Neuron (in vitro differentiated cells): ENCODE data around the gene NANP.

Experiments
- H2AFZ ChIP-seq: one replicate; pipeline ENCODE4 v1.6.1; 2013; ENCODE audit warnings: low read depth, mild to moderate bottlenecking, inconsistent platforms, low read length, moderate library complexity
- H3K27me3 ChIP-seq: one replicate; pipeline ENCODE4 v1.6.1; 2013; ENCODE audit warnings: low read length; ENCODE audit not compliant: insufficient read depth
- H3K36me3 ChIP-seq: one replicate; pipeline ENCODE4 v1.6.1; 2013; ENCODE audit warnings: low read length; ENCODE audit not compliant: insufficient read depth
- H3K4me1 ChIP-seq: one replicate; pipeline ENCODE4 v1.6.1; 2013; ENCODE audit warnings: low read length; ENCODE audit not compliant: insufficient read depth
- H3K4me3 ChIP-seq: 2 replicates; pipeline ENCODE4 v1.5.1; 2013; ENCODE audit warnings: mild to moderate bottlenecking, low read length, moderate library complexity
- H3K9me3 ChIP-seq: one replicate; pipeline ENCODE4 v1.6.1; 2013; ENCODE audit warnings: low read length

Gene NANP

DNA sequence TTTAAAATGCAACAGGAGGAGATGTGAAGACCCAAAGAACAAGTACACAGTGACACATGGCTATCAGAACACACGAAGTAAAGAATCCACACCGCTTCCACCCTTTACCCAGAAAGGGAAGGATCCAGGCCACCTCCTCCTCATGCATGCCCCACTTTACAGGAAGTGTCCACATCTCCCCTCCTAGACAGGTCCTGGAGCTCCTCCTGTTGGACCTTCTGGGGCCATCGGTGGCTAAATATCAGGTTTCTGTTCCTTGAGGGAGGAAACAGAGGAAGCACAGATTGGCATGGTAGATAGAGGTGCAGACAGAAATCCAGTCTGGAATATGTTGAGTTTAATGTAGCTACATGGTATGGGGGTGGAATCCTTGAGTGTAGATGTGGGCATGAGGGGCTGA lies 49.4 kb downstream of the NANP start:
- Histone ChIP-seq H3K27me3 (no peaks in the 10 kb centered on the region), H3K36me3 (peaks cover 25% of the 10 kb centered on the region), H3K4me1 (peaks cover 14% of the 10 kb centered on the region), H3K9me3 (peaks cover 8% of the 10 kb centered on the region), H3K4me3 (no peak overlapping the region), H2AFZ (no peak overlapping the region)

GRCh38 chr20:25573288-25574251 lies 50.2 kb downstream of the NANP start:
- Histone ChIP-seq H3K4me1 (peaks cover 8% of the 10 kb centered on the region), H3K4me3 (no peak overlapping the region), H3K36me3 (peaks cover 24% of the 10 kb centered on the region), H3K27me3 (no peaks in the 10 kb centered on the region), H2AFZ (no peak overlapping the region), H3K9me3 (peaks cover 11% of the 10 kb centered on the region)

DNA sequence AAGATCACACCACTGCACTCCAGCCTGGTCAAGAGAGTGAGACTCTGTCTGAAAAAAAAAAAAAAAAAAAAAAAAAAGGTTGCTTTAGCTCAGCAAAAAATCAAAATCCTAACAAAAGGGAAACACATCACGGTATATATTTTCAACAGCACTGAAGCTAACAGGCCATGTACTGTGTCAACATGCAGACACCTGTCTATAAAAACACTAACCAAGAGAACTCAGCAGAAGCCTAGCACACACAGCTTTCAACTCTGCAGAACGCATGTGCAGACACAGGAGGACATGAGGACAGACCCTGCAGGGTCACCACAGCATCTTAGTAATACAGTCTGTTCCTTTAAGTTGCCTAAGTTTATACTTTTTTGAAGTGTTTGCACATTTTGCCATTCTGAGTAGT lies 52.0 kb downstream of the NANP start:
- Histone ChIP-seq H3K4me1 (peaks cover 8% of the 10 kb centered on the region), H3K27me3 (no peaks in the 10 kb centered on the region), H3K9me3 (peaks cover 11% of the 10 kb centered on the region), H2AFZ (no peak overlapping the region), H3K36me3 (peaks cover 22% of the 10 kb centered on the region), H3K4me3 (no peak overlapping the region)

DNA sequence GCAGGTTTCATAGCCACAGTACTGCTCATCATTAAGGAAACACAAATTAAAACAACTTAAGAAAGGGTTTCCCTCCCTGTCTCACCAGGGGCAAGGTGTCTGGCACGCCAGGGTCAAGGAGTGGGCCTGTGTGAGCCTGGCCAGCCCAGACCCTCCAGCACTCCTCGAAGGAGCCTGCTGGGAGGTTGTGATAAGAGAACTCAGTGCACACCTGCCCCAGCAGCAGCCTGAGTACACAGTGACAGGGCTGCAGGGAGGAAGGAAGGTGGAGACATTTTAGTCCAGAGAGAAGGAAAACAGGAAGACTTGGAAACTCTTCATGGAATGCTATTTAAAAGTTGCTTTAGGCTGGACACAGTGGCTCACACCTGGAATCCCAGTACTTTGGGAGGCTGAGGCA lies 52.6 kb downstream of the NANP start:
- Histone ChIP-seq H3K4me1 (peaks cover 8% of the 10 kb centered on the region), H3K36me3 (peaks cover 22% of the 10 kb centered on the region), H3K4me3 (no peak overlapping the region), H2AFZ (no peak overlapping the region), H3K9me3 (peaks cover 11% of the 10 kb centered on the region), H3K27me3 (no peaks in the 10 kb centered on the region)

DNA sequence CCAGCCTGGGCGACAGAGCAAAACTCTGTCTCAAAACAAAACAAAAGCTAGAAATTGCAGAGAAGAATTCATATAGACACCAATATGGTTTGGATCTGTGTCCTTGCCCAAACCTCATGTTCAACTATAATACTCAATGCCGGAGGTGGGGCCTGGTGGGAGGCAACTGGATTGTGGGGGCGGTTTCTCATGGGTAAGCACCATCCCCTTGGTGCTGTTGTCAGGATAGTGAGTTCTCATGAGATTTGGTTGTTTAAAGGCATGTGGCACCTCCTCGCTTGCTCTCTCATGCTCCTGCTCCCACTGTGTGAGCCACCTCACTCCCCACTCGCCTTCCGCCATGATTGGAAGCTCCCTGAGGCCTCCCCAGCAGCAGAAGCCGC lies 53.7 kb downstream of the NANP start:
- Histone ChIP-seq H3K4me3 (no peak overlapping the region), H3K9me3 (peaks cover 8% of the 10 kb centered on the region), H2AFZ (no peak overlapping the region), H3K27me3 (no peaks in the 10 kb centered on the region), H3K4me1 (peaks cover 8% of the 10 kb centered on the region), H3K36me3 (peaks cover 22% of the 10 kb centered on the region)

GRCh38 chr20:25567286-25567685 lies 56.5 kb downstream of the NANP start:
- Histone ChIP-seq H2AFZ (no peak overlapping the region), H3K9me3 (peaks cover 13% of the 10 kb centered on the region), H3K27me3 (no peaks in the 10 kb centered on the region), H3K36me3 (peaks cover 22% of the 10 kb centered on the region), H3K4me3 (no peak overlapping the region), H3K4me1 (no peaks in the 10 kb centered on the region)

DNA sequence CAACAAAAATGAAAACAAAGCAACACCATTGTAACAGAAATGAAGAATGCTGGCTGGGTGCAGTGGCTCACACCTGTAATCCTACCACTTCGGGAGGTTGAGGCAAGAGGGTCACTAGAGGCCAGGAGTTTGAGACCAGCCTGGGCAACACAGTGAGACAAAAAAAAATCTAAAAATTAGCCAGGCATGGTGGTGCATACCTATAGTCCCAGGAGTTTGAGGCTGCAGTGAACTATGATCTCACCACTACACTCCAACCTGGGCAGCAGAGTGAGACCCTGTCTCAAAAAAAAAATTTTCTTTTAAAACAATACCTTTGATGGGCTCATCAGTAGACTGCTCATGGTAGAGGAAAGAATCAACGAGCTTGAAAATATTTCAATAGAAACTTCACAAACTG lies 57.0 kb downstream of the NANP start:
- Histone ChIP-seq H3K4me1 (no peaks in the 10 kb centered on the region), H3K9me3 (peaks cover 13% of the 10 kb centered on the region), H2AFZ (no peak overlapping the region), H3K4me3 (no peak overlapping the region), H3K27me3 (no peaks in the 10 kb centered on the region), H3K36me3 (peaks cover 21% of the 10 kb centered on the region)

- Histone ChIP-seq H3K27me3 (no peaks in the 10 kb centered on the region), H2AFZ (no peak overlapping the region), H3K36me3 (peaks cover 16% of the 10 kb centered on the region), H3K4me3 (no peak overlapping the region), H3K9me3 (peaks cover 13% of the 10 kb centered on the region), H3K4me1 (no peaks in the 10 kb centered on the region)
Observed at GRCh38 chr20:25565578-25566157, 58.1 kb downstream of the NANP start.

DNA sequence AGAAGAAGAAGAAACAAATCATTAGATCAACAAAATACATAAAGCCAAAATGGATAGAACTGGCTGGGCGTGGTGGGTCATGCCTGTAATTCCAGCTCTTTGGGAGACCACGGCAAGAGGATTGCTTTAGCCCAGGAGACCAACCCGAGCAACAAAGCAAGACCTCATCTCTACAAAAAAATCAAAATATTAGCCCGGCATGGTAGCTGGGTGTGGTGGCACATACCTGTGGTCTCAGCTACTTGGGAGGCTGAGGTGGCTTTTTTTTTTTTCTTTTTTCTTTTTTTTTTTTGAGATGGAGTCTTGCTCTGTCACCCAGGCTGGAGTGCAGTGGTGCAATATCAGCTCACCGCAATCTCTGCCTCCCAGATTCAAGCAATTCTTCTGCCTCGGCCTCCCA lies 59.9 kb downstream of the NANP start:
- H3K9me3 ChIP-seq, result peaks cover 10% of the 10 kb centered on the region
- H3K27me3 ChIP-seq, result no peaks in the 10 kb centered on the region
- H3K36me3 ChIP-seq, result peaks cover 11% of the 10 kb centered on the region
- no peak overlapping the region for H3K4me3 ChIP-seq
- no peak overlapping the region for H2AFZ ChIP-seq
- no peaks in the 10 kb centered on the region for H3K4me1 ChIP-seq

- Histone ChIP-seq H3K4me3 (no peak overlapping the region), H3K4me1 (no peaks in the 10 kb centered on the region), H3K9me3 (peaks cover 10% of the 10 kb centered on the region), H3K27me3 (no peaks in the 10 kb centered on the region), H3K36me3 (peaks cover 8% of the 10 kb centered on the region), H2AFZ (no peak overlapping the region)
Observed at GRCh38 chr20:25563362-25563761, 60.5 kb downstream of the NANP start.
